Stimulated activated CD4-positive, alpha-beta T cell treated with anti-CD3 and anti-CD28 coated beads, Interleukin-2, amount 100 ng/mL, for 24 hours (primary cell): ENCODE results near the gene DGKB.

Source experiments
- DNase-seq, 2 donors: peaks; one replicate each; pipeline ENCODE4 v3.0.0-alpha.2; 2020

The DGKB gene

GRCh38 chr7:14858866-14859265 lies 43.7 kb downstream of the DGKB start:
- DNase-seq = no peak

GRCh38 chr7:14858410-14858809 lies 44.1 kb downstream of the DGKB start:
- DNase-seq = no peak

- no peak for DNase-seq
Observed at GRCh38 chr7:14855033-14855794, 47.3 kb downstream of the DGKB start.

- DNase-seq = no peak
Observed at GRCh38 chr7:14854471-14854870, 48.1 kb downstream of the DGKB start.

- no peak for DNase-seq
Observed at GRCh38 chr7:14851610-14852009, 50.9 kb downstream of the DGKB start.

- no peak for DNase-seq
Observed at GRCh38 chr7:14850039-14850438, 52.5 kb downstream of the DGKB start.

- DNase-seq = no peak
Observed at GRCh38 chr7:14846405-14846804, 56.1 kb downstream of the DGKB start.

GRCh38 chr7:14843755-14844154 lies 58.8 kb downstream of the DGKB start:
- no peak for DNase-seq

GRCh38 chr7:14842523-14842922 lies 60.0 kb downstream of the DGKB start:
- DNase-seq = no peak

GRCh38 chr7:14841869-14842268 lies 60.7 kb downstream of the DGKB start:
- no peak for DNase-seq

- DNase-seq = no peak
Observed at GRCh38 chr7:14841086-14841485, 61.5 kb downstream of the DGKB start.

GRCh38 chr7:14839307-14839706 lies 63.2 kb downstream of the DGKB start:
- no peak for DNase-seq

- DNase-seq = no peak
Observed at GRCh38 chr7:14837216-14837615, 65.3 kb downstream of the DGKB start.

- no peak for DNase-seq
Observed at GRCh38 chr7:14836571-14837189, 65.9 kb downstream of the DGKB start.

GRCh38 chr7:14836006-14836405 lies 66.5 kb downstream of the DGKB start:
- DNase-seq = no peak

- DNase-seq = no peak
Observed at GRCh38 chr7:14835384-14835783, 67.2 kb downstream of the DGKB start.

GRCh38 chr7:14834883-14835282 lies 67.7 kb downstream of the DGKB start:
- DNase-seq = no peak

- no peak for DNase-seq
Observed at GRCh38 chr7:14834456-14834855, 68.1 kb downstream of the DGKB start.

GRCh38 chr7:14833707-14834106 lies 68.8 kb downstream of the DGKB start:
- DNase-seq = no peak

GRCh38 chr7:14828053-14828452 lies 74.5 kb downstream of the DGKB start:
- DNase-seq = no peak

GRCh38 chr7:14826426-14826825 lies 76.1 kb downstream of the DGKB start:
- DNase-seq = no peak

- no peak for DNase-seq
Observed at GRCh38 chr7:14825912-14826311, 76.6 kb downstream of the DGKB start.

- DNase-seq = no peak
Observed at GRCh38 chr7:14822481-14822854, 80.1 kb downstream of the DGKB start.

GRCh38 chr7:14821757-14822480 lies 80.6 kb downstream of the DGKB start:
- DNase-seq = no peak
